Measurements from ENCODE around the gene EXOSC7.

The EXOSC7 gene

GRCh38 chr3:45059132-45059531, 83.1 kb downstream of the EXOSC7 start:
- DNase-seq, result no peak

- no peak for DNase-seq
These were observed 84.3 kb downstream of the EXOSC7 start for GRCh38 chr3:45060165-45060892.
